RCC 7860 (cell line): Measurements from ENCODE around the gene GAL3ST3.
A peak's percentile ranks its signal among the peaks of the same experiment; 100 is the strongest.
"Not testable (repeated sequence)": the region's sequence is repeated elsewhere in the genome, so short reads cannot be mapped to it uniquely, and the experiment has no call there.

Experiments used
- DNase-seq: peaks from one replicate; pipeline ENCODE4 v3.0.0-alpha.2; 2015; ENCODE audit warnings: low spot score
- FAIRE-seq: peaks from 2 replicates; lab custom pipeline; 2012; peaks lifted over from hg19 to GRCh38; lab: Jason Lieb, UNC

GAL3ST3 gene, protein sequence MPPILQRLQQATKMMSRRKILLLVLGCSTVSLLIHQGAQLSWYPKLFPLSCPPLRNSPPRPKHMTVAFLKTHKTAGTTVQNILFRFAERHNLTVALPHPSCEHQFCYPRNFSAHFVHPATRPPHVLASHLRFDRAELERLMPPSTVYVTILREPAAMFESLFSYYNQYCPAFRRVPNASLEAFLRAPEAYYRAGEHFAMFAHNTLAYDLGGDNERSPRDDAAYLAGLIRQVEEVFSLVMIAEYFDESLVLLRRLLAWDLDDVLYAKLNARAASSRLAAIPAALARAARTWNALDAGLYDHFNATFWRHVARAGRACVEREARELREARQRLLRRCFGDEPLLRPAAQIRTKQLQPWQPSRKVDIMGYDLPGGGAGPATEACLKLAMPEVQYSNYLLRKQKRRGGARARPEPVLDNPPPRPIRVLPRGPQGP

DNA sequence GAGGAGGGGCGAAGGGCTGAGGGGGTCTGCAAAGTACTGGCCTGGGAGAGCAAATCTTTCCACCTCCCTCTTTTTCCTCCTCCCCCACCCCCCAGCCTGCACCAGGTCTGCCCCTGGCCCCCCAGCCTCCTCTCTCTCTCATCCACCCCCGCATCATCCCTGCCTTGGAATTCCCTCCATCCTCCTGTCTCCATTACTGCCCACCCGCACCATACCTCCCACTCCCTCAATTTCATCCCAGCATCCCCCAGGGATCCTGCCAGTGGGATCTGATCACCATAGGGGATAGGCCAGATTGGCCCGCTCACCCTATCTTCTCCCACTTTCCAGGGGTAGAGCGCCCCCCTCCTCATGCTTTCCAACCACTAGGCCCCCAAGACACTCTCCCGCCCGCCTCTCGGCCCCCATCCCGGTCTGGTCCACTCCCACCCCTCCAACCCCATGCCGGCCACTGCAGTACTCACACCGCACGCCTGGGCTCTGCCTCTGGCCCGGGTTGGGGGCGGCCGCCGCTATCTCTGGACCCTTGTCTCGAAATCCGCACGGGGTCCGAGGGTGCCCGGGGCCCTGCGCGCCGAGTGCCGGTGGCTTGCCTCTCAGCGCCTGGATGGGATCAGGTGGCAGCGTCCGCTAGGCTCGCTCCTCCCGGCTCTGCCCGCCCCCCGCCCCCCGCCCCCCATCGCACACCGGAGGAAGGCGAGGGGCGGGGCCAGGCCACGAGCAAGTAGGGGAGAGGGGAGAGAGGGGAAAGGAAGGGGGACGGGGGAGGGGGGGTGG, at the start of gene GAL3ST3:
Gene GAL3ST3 (minus strand): TSS at position 615 of the 777 bp plus-strand sequence. CDS start 3,746 bp downstream, outside the sequence.
- no peak for DNase-seq
- no peak for FAIRE-seq

DNA sequence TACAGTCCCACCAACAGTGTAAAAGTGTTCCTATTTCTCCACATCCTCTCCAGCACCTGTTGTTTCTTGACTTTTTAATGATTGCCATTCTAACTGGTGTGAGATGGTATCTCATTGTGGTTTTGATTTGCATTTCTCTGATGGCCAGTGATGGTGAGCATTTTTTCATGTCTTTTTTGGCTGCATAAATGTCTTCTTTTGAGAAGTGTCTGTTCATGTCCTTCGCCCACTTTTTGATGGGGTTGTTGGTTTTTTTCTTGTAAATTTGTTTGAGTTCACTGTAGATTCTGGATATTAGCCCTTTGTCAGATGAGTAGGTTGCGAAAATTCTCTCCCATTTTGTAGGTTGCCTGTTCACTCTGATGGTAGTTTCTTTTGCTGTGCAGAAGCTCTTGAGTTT, 43.2 kb upstream of the GAL3ST3 start:
- not testable (repeated sequence) for FAIRE-seq, DNase-seq

DNA sequence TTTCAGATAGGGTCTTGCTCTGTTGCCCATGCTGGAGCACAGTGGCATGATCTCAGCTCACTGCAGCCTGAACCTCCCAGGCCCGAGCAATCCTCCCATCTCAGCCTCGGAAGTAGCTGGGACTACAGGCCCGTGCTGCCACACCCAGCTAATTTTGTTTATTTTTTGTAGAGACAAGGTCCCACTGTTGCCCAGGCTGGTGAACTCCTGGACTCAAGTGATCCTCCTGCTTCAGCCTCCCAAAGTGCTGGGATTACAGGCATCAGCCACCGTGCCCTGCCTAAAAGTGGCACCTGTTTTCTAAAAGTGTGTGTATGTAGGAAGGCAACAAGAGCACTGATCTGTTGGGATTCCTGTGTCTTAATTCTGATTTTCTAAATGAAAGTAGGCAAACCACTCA, 41.3 kb upstream of the GAL3ST3 start:
- FAIRE-seq: no peak
- DNase-seq: no peak

DNA sequence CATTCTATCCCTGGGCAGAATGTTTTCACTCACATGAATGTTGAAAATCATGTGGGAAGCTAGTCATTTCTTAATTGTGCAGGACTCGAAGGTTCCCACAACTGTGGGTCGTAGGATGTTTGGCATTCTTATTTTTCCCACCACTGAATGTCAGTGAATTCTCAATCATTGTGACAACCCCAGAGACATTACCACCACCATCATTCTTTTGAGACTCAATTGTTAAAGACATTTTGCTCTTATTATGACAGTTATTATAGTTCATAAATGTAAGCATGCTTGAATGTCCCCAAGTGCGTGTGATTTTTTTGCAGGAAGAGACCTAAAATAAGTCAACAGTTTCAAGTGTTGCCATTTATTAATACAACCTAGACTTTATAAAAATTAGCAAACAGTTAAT, 40.1 kb upstream of the GAL3ST3 start:
- DNase-seq: no peak
- FAIRE-seq: no peak

DNA sequence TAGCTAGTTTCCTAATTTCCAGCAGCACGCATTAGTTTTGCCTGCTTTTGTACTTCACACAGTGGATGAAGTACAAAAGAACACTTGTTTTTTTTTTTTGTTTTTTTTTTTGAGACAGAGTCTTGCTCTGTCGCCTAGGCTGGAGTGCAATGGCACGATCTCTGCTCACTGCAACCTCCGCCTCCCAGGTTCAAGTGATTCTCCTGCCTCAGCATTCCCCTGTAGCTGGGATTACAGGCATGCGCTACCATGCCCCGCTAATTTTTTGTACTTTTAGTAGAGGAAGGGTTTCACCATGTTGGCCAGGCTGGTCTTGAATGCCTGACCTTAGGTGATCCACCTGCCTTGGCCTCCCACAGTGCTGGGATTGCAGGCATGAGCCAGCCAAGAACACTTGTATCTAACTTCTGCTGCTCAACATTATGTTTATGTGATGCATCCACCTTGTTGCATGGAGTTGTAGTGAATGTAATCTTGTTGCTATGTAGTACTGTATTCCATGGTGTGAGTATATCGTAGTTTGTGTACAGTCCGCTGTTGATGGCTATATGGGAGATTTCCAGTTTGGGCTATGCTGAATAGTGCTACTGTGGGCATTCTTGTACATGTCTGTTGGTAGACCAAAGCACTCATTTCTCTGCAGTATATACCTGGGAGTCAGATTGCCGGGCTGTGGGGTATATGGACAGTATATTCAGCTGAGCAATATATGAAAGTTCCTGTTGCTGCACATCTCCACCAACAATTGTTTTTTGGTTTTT, 38.4 kb upstream of the GAL3ST3 start:
- DNase-seq: no peak
- no peak for FAIRE-seq

DNA sequence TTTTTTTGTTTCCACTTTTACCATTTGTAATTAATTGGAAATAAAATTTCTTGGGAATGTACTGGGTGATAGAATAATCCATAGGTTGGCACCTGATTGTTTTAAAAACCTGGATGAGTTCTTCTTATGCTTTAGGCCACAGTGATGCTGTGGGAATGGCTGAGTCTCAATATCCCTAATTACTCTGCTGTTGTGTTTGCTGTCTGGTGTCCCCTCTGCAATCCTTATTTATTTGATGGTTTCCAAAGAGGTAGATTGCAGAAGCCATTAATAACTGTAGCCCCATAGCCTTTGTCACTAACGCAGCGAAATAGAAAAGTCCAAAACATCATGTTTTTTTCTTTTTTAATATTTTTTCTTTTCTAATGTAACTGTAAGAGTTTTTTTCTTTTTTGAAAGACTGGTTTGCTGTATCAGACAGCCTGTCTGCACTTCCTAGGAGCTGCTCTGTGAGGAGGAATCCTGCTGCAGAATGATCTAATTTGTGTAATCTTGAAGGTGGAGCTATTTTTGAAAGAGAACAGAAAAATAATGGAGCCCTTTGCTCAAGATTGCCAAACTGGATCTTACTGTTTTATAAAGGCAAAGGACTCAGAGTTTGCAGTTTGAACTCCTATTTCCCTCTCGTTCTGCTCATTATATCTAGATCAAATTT, 36.0 kb upstream of the GAL3ST3 start:
- DNase-seq (no peak), FAIRE-seq (no peak)

DNA sequence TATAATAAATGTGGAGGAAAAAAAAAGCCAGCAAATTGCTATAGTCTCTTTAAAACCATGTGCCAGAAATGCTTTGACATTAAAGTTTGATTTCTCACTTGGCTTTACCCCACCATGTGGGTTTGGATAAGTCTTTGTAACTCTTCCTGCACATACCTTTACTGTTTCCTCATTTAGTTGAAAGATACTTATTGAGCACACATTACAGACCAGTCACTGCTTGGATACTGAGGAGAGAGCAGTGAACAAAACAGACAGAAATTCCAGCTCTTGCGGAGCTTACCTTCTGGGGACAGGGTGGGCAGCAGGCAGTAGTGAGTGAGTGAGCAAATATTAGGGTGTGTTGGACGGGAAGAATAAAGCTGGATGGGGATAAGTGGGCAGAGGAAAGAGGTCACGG, 34.8 kb upstream of the GAL3ST3 start:
- DNase-seq (no peak), FAIRE-seq (no peak)

DNA sequence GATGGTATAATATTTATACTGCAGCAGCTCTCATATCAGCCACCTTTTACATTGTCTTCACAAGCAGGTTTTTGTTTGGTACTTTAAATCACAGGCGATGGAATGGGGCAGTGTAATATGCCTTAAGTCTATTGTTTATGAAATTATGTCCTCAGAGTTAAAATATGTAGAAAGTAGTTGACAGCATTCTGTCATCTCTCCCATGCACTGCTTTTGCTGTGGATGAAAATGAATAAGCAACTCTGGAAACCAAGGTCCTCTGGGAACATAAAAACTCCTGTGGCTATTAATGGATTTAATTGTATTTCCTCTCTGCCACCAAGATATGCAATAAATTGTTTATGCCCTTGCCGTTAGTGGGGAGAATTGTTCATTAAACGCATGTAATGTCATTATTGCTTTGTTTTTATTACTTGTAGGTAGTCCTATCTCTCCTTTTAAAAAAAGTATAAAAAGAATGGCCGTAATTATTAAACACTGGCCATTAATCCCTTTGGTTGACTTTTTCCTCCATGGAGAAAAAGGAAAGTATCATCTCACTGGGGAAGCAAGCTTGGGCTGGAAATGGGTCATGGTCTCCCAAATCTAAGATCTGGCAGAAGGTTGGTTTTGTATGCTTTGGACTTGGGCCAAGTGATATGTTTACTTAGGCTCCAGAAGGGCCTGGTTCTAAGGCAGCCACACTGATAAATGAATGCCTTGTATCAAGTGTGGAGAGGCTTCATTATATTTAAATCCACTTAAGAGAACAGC, 34.2 kb upstream of the GAL3ST3 start:
- DNase-seq: no peak
- FAIRE-seq: no peak

DNA sequence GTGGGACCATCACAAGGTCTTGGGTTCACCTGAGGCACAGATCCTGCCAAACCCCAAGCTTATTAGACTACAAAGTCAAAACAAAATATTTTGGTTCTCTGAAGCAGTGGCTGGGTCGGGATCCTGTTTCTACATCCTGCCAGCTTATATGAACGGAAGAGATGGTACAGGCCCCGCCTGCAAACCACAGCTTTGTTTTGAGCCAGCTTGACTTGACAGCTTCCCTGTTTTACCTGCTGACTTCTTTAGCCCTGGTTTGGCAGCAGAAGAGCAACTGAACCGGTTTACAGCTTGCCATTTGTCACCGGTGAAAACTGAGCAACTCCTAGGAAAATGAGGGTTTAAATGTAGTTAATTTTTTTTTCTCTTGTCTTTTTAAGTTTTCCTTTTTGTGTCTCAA, 32.5 kb upstream of the GAL3ST3 start:
- FAIRE-seq (no peak), DNase-seq (no peak)

DNA sequence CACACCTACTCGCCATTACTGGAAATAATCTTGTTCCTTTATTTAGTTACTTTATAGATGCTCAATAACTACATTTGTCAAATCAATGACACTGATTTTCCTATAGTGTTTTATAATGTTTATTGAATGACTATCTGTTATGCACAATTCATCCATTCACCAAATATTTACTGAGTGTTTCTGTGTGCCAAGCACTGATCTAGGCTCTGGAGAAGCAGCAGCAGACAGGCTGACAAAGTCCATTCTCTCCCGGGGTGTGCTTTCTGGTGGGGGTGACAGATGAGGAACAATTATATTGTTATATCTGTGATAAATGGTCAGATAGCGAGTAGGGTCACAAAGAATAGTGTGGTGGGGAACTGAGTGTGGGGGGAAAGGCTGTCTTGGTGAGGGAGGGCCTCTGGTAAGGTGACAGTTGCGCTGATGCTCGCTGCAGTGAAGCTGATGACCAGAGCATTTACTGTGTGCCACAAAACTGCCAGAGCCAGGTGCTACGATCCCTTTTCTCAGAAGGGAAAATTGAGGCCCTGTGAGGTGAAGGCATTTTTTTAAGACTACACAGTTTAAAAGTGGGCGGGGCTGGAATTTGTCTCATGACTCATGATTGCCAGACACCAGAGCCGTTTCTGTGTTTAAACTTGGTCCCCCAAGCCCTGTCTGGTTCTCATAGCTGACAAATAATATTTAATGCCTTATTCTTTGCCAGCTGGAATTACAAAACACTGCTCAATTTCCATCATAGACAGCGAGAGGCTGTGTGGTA, 31.3 kb upstream of the GAL3ST3 start:
- FAIRE-seq (no peak), DNase-seq (peak; percentile 10)

DNA sequence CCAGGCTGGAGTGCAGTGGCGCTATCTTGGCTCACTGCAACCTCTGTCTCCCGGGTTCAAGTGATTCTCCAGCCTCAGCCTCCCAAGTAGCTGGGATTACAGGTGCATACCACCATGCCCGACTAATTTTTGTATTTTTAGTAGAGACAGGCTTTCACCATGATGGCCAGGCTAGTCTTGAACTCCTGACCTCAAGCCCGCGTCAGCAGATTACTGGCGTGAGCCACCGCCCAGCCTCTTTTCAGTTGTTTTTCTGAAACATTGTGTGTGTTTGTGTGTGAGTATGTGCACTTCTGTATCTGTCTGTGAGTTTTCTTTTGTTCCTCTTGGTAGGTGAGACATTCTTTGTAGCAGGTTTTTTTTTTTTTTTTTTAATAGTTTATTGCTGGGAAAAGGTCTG, 30.0 kb upstream of the GAL3ST3 start:
- not testable (repeated sequence) for FAIRE-seq, DNase-seq

DNA sequence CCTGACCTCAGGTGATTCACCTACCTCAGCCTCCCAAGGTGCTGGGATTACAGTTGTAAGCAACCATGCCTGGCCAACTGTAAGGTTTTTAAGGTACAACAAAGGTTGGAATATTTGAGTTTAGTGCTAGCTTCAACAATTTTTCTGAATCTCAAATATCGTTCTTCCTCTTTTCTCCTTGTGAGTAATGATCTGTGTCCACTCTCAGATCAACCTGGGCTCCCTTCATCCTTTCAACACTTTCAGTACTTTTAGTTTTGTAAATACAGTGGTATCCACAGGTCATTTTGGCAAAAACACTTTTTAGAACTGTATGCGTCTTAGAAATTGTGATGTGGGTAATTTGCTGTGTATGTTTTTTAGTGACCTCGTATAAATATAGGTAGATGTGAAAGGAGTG, 29.0 kb upstream of the GAL3ST3 start:
- DNase-seq: no peak
- FAIRE-seq: no peak

DNA sequence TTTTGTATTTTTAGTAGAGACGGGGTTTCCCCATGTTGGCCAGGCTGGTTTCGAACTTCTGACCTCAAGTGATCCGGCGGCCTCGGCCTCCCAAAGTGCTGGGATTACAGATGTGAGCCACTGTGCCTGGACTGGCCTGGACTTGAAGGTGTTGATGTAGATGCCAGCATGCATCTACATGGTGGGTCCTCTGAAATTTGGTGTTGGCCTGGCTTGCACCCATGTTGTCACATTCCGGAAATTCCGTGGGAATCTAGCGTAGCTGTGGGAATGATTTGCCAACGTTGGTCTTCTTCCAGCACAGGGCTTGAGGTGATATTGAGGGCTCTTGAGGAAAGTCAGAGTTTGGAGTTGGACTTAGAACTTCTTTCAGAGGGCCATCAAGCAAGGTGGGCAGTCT, 27.6 kb upstream of the GAL3ST3 start:
- DNase-seq: no peak
- FAIRE-seq: no peak

DNA sequence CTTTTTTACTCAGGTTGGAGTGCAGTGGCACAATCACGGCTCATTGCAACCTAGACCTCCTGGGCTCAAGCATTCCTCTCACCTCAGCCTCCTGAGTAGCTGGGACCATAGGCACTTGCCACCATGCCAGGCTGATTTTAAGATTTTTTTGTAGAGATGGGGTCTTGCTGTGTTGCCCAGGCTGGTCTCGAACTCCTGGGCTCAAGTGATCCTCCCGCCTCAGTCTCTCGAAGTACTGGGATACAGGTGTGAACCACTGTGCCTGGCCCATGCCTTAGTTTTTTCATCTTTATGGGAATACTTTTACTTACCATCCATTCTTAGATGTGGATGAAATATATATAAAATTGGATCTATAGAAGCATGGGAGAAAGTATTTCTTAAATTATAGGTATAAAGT, 26.3 kb upstream of the GAL3ST3 start:
- DNase-seq (no peak), FAIRE-seq (no peak)

DNA sequence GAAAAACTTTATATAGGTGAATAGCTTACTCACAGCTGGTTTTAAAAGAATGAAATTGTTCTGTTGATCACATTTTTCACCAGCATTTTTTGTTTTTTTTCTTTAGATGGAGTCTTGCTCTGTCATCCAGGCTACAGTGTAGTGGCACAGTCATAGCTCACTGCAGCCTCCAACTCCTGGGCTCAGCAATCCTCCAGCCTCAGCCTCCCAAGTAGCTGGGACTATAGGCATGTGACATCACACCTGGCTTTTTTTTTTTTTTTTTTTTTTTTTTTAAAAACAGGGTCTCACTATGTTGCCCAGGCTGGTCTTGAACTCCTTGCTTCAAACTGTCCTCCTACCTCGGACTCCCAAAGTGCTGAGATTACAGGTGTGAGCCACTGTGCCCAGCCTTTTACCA, 24.7 kb upstream of the GAL3ST3 start:
- FAIRE-seq (no peak), DNase-seq (no peak)

DNA sequence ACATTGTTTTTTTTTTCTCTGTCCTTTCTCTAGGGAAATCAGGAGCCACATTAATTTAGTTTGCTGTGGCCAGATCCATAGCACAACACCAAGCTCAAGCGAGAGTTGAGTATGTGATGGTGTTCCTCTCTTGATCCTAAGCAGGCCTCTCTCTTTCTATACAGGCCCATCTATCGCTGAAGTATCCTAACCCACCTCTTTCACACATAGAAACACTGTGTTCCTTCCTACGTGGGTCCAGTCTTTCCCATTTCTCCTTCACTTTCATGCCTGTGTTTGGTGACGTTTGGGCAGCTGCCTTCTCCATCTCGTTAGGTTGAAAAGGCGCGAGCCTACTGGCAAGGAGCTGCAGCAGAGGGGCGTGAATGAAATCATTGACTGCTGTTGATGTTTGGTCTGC, 23.6 kb upstream of the GAL3ST3 start:
- FAIRE-seq (no peak), DNase-seq (no peak)

DNA sequence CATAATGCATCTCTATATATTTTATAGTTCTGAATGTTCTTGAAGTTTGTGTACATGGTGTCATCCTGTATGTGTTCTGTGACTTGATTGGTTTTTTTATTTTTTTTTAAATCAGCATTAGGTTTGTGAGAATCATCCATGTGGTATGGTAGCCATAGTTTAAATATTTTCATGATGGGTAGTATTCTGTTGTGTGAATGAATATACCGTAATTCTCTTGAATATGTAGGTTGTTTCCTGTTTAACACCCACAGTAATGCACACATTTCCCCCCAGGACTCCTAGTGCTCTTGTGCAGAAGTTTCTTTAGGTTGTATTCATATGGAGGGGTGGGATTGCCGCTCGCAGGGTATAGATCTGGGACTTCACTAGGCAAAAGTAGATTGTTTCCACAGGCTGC, 23.1 kb upstream of the GAL3ST3 start:
- FAIRE-seq (no peak), DNase-seq (no peak)

DNA sequence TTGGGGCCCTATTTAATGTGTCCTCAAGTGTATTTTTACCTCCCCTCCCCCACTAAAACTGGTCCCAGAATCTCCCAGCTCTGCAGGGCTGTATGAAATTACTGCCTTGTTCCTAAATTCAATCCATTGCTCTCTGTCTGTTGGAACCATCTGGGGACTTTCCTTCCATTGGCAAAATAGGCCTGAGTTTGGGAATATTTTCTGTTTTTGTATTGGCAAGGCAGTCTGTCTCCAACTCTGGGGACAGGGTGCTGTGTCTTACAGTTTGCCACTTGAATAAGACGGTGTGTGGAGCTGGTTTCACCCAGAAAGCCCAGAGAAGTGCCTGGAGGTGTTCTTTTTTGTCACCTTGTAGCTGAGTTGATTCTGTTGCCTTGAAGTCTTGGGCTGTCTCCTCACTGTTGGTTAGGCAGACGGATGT, 22.4 kb upstream of the GAL3ST3 start:
- FAIRE-seq (no peak), DNase-seq (no peak)

DNA sequence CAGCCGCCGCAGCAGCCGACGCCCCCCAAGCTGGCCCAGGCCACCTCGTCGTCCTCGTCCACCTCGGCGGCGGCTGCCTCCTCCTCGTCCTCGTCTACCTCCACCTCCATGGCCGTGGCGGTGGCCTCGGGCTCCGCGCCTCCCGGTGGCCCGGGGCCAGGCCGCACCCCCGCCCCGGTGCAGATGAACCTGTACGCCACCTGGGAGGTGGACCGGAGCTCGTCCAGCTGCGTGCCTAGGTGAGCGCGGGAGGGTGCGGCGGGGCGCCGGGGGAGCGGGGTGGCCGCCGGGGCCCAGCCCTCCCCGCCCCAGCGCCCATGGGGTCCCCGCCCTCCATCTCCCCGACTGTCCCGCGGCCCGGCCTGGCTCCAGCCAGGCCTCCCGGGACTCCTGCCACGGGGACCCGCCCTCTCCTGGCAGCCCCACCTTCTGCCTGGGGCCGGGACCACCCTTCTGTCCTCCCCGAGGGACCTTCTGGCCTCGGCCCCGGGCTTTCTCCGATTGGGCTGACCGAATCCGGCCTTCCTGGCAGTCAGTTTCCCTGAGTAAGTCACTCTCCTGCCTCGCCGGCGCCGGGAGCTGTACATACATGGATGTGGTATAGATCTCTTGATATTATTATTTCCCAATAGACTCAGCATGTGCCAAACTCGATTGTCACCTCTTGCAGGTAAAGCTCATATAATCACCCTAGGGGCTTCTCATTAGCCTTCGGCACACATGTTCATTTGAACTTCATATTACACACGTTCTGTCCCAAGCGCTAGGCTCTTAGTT, 21.8 kb upstream of the GAL3ST3 start:
- no peak for DNase-seq
- no peak for FAIRE-seq
